ENCODE measurements around the gene OSBP2. TPM values are rescaled to one million over a fixed set of nuclear protein-coding genes. Genes with fewer than 3 reads are reported as not detected.

OSBP2 gene
- total RNA-seq, 1 donor: 11.1 TPM

GRCh38 chr22:30923168-30923900 lies 228.7 kb downstream of the OSBP2 start:
- no peak for TF ChIP-seq CTCF (IDR thresholded peaks at IDR 0.05; ENCODE audit: insufficient read depth, low read length)
- DNase-seq (ENCODE audit: low read depth): no peak
- H3K4me3 ChIP-seq (ENCODE audit: low read depth, low read length): no peak overlapping the region

- TF ChIP-seq CTCF (IDR thresholded peaks at IDR 0.05; ENCODE audit: insufficient read depth, low read length): no peak
- no peak overlapping the region for H3K4me3 ChIP-seq (ENCODE audit: low read depth, low read length)
- no peak for DNase-seq (ENCODE audit: low read depth)
Measured at GRCh38 chr22:30925667-30926066, 231.0 kb downstream of the OSBP2 start.

- TF ChIP-seq CTCF (IDR thresholded peaks at IDR 0.05; ENCODE audit: insufficient read depth, low read length): no peak
- H3K4me3 ChIP-seq (ENCODE audit: low read depth, low read length): no peak overlapping the region
- no peak for DNase-seq (ENCODE audit: low read depth)
Measured at GRCh38 chr22:30926706-30927105, 232.0 kb downstream of the OSBP2 start.

GRCh38 chr22:30927806-30928205 lies 233.1 kb downstream of the OSBP2 start:
- DNase-seq (ENCODE audit: low read depth): no peak

GRCh38 chr22:30928401-30928800 lies 233.7 kb downstream of the OSBP2 start:
- H3K4me3 ChIP-seq (ENCODE audit: low read depth, low read length): no peak overlapping the region
- no peak for TF ChIP-seq CTCF (IDR thresholded peaks at IDR 0.05; ENCODE audit: insufficient read depth, low read length)
- no peak for DNase-seq (ENCODE audit: low read depth)

More at GRCh38 chr22:30927806-30928205, 233.1 kb downstream of the OSBP2 start:
- H3K4me3 ChIP-seq (ENCODE audit: low read depth, low read length): no peak overlapping the region
- TF ChIP-seq CTCF (IDR thresholded peaks at IDR 0.05; ENCODE audit: insufficient read depth, low read length): no peak

GRCh38 chr22:30930228-30930627 lies 235.6 kb downstream of the OSBP2 start:
- no peak for DNase-seq (ENCODE audit: low read depth)
- TF ChIP-seq CTCF (IDR thresholded peaks at IDR 0.05; ENCODE audit: insufficient read depth, low read length): no peak
- no peak overlapping the region for H3K4me3 ChIP-seq (ENCODE audit: low read depth, low read length)
